HepG2 (cell line): Measurements from ENCODE around the gene KMT2B. TPM values are rescaled to one million over a fixed set of nuclear protein-coding genes. Genes with fewer than 3 reads are reported as not detected.
A peak's percentile ranks its signal among the peaks of the same experiment; 100 is the strongest.

Source experiments
- ATAC-seq: fragments of 200-7000 bp; cut with Tn5 transposase; 3 replicates; pipeline ENCODE4 v1.9.1; 2020; ENCODE audit warnings: mild to moderate bottlenecking, moderate library complexity
- BruUV-seq: library from RNA; stranded (reverse); fragments of 400-500 nt; replicated peaks from 2 replicates; lab custom pipeline; 2021; lab: Mats Ljungman, UMichigan
- CTCF ChIA-PET: fragments of 300-600 bp; formaldehyde crosslinking; extraction: SDS; loops from one replicate; lab custom pipeline; 2021; ENCODE audit warnings: low total read pairs, inconsistent platforms, low intra/inter-chr PET ratio; lab: Yijun Ruan, JAX
- POLR2A ChIA-PET: fragments of 350-600 bp; sonication (Branson Sonifier 250); formaldehyde crosslinking; loops from one replicate; lab custom pipeline; 2020; ENCODE audit warnings: antibody characterized with exemption, inconsistent platforms; lab: Yijun Ruan, JAX
- DNase-seq: peaks from one replicate; pipeline ENCODE4 v3.0.0-alpha.2; 2015; ENCODE audit warnings: low spot score
- FAIRE-seq: peaks from 3 replicates; lab custom pipeline; 2011; peaks lifted over from hg19 to GRCh38; lab: Jason Lieb, UNC
- H2AFZ ChIP-seq: one replicate; pipeline ENCODE4 v1.6.1; 2011; ENCODE audit warnings: low read length, inconsistent platforms
- H3K27ac ChIP-seq: fragments of 300-600 bp; 3 replicates; pipeline ENCODE4 v1.8.0; 2011; ENCODE audit warnings: mixed run types, mild to moderate bottlenecking, mixed read lengths, low read length, inconsistent platforms; ENCODE audit not compliant: insufficient read depth; ENCODE audit errors: extremely low read length
- H3K27me3 ChIP-seq, 2 experiments: fragments of 200-600 bp in 1 of 2; 2 replicates in 1 of 2; 3 replicates in 1 of 2; pipeline versions ENCODE4 v1.6.0 to v1.8.0; 2011; ENCODE audit warnings: low read length in 2 of 2, mild to moderate bottlenecking in 2 of 2, moderate library complexity in 2 of 2, inconsistent platforms in 1 of 2; ENCODE audit not compliant: insufficient read depth in 2 of 2, control insufficient read depth in 1 of 2
- H3K36me3 ChIP-seq, 2 experiments: fragments of 200-600 bp in 1 of 2; replicated peaks in 1 of 2; 2 replicates in 1 of 2; 3 replicates in 1 of 2; pipeline versions ENCODE4 v1.5.1 to v1.8.0; 2011; ENCODE audit warnings: low read length in 2 of 2, inconsistent platforms in 1 of 2; ENCODE audit not compliant: insufficient read depth in 2 of 2, control insufficient read depth in 1 of 2
- H3K4me1 ChIP-seq: 2 replicates; pipeline ENCODE4 v1.5.1; 2012; ENCODE audit warnings: low read length, inconsistent platforms; ENCODE audit not compliant: insufficient read depth
- H3K4me2 ChIP-seq: 2 replicates; pipeline ENCODE4 v1.6.0; 2011; ENCODE audit warnings: low read depth, low read length, inconsistent platforms
- H3K4me3 ChIP-seq, 3 experiments: fragments of 200-600 bp in 1 of 3; sonication (generic), shearing (Covaris generic) in 1 of 3; replicated peaks in 1 of 3; 2 replicates each; pipeline ENCODE4 v1.5.1; 2011 to 2016; ENCODE audit warnings: low read length in 3 of 3, inconsistent platforms in 2 of 3, low read depth in 2 of 3, mild to moderate bottlenecking in 2 of 3, control low read depth in 1 of 3, mixed read lengths in 1 of 3; ENCODE audit not compliant: insufficient read depth in 1 of 3
- H3K79me2 ChIP-seq: one replicate; pipeline ENCODE4 v1.6.1; 2011; ENCODE audit warnings: low read length, inconsistent platforms; ENCODE audit not compliant: insufficient read depth
- H3K9ac ChIP-seq: 2 replicates; pipeline ENCODE4 v1.6.0; 2011; ENCODE audit warnings: mild to moderate bottlenecking, low read depth, low read length, inconsistent platforms; ENCODE audit not compliant: insufficient read depth
- H3K9me3 ChIP-seq: 2 replicates; pipeline ENCODE4 v1.5.1; 2012; ENCODE audit warnings: mild to moderate bottlenecking, low read length
- H4K20me1 ChIP-seq: 2 replicates; pipeline ENCODE4 v1.6.0; 2011; ENCODE audit warnings: inconsistent platforms, mild to moderate bottlenecking, low read length, moderate library complexity; ENCODE audit not compliant: insufficient read depth
- ATAD3A ChIP-seq: sonication (generic); formaldehyde crosslinking; IDR thresholded peaks from 2 replicates; pipeline ENCODE4 v1.4.0; 2020; ENCODE audit warnings: missing genetic modification reagents
- ATRX ChIP-seq: sonication (generic); formaldehyde crosslinking; IDR thresholded peaks from 2 replicates; pipeline ENCODE4 v1.4.0; 2020; ENCODE audit warnings: missing genetic modification reagents, borderline replicate concordance
- FOSL2 ChIP-seq: sonication (generic); formaldehyde crosslinking; IDR thresholded peaks from 2 replicates; pipeline ENCODE4 v1.4.0; 2020; ENCODE audit warnings: missing genetic modification reagents
- HIC2 ChIP-seq: sonication (generic); formaldehyde crosslinking; IDR thresholded peaks from 2 replicates; pipeline ENCODE4 v1.9.0; 2022; ENCODE audit warnings: low read depth, missing genetic modification reagents
- JUN ChIP-seq: sonication (generic); formaldehyde crosslinking; IDR thresholded peaks from 2 replicates; pipeline ENCODE4 v1.4.0; 2020; ENCODE audit warnings: mild to moderate bottlenecking, missing genetic modification reagents
- MED1 ChIP-seq: sonication (generic); formaldehyde crosslinking; IDR thresholded peaks from 2 replicates; pipeline ENCODE4 v1.4.0; 2020; ENCODE audit warnings: missing genetic modification reagents
- RCOR2 ChIP-seq: IDR thresholded peaks from 2 replicates; pipeline ENCODE4 v1.6.1; 2016; ENCODE audit warnings: missing biosample characterization, missing genetic modification reagents
- SAFB2 ChIP-seq: sonication (generic); formaldehyde crosslinking; IDR thresholded peaks from 2 replicates; pipeline ENCODE4 v1.5.1; 2020; ENCODE audit warnings: missing genetic modification reagents, low read depth, mild to moderate bottlenecking, borderline replicate concordance
- STAT6 ChIP-seq: sonication (generic); formaldehyde crosslinking; IDR thresholded peaks from 2 replicates; pipeline ENCODE4 v1.4.0; 2020; ENCODE audit warnings: missing genetic modification reagents, mild to moderate bottlenecking, borderline replicate concordance
- ZNF770 ChIP-seq: sonication (generic); formaldehyde crosslinking; IDR thresholded peaks from 2 replicates; pipeline ENCODE4 v1.5.0; 2020; ENCODE audit warnings: mild to moderate bottlenecking, missing genetic modification reagents
- WGBS: methylation state at CpG from one replicate; pipeline ENCODE4 v1.1.6; 2017; ENCODE audit warnings: low lambda C conversion rate; 5-methylcytosine and 5-hydroxymethylcytosine counted together
- in situ Hi-C: cut with HindIII; loops from 2 replicates; pipeline ENCODE4 v1.10.0; 2017; ENCODE audit warnings: low pct_unique_long_range_greater_than_20kb; ENCODE audit not compliant: extremely low pct_ligation_motif_present
- intact Hi-C: fragments of 100-400 bp; cut with micrococcal nuclease; formaldehyde crosslinking; loops from one replicate; pipeline ENCODE4 v1.10.0; 2022; ENCODE audit not compliant: unreplicated experiment
- polyA plus RNA-seq, 8 experiments: library from polyadenylated mRNA; depleted of rRNA in 3 of 8; stranded (reverse) in 7 of 8; unstranded in 1 of 8; fragments of >200 nt; fragmentation: Illumina TruSeq in 4 of 8; extraction: Trizol in 4 of 8; gene quantifications; 2 replicates each; pipeline versions ENCODE4 v1.2.1 to v1.2.3, GENCODE V29; 2011 to 2016; ENCODE audit warnings: low read depth in 4 of 8, missing spikeins in 1 of 8, mixed read lengths in 1 of 8; ENCODE audit not compliant: insufficient read depth in 1 of 8
- total RNA-seq, 5 experiments: library from RNA; depleted of rRNA; stranded (reverse); fragments of >200 nt; fragmentation: Illumina TruSeq; extraction: Trizol; gene quantifications; 2 replicates each; pipeline ENCODE4 v1.2.3, GENCODE V29; 2016; ENCODE audit warnings: low read depth in 1 of 5
- TF ChIP-seq, protein P1 (sequence below): IDR thresholded peaks from 2 replicates; pipeline ENCODE4 v1.6.1; 2016; ENCODE audit warnings: missing biosample characterization, missing genetic modification reagents, low read depth
- TF ChIP-seq, protein P2 (sequence below): sonication (generic); formaldehyde crosslinking; IDR thresholded peaks from 2 replicates; pipeline ENCODE4 v1.4.0; 2020; ENCODE audit warnings: mild to moderate bottlenecking, missing genetic modification reagents

KMT2B gene
- total and polyA plus RNA-seq, 2 of the 13 experiments (the other 11 are each of a cell fraction or from before 2014, with no cell fraction given), result 6.2 to 16.9 TPM

DNA sequence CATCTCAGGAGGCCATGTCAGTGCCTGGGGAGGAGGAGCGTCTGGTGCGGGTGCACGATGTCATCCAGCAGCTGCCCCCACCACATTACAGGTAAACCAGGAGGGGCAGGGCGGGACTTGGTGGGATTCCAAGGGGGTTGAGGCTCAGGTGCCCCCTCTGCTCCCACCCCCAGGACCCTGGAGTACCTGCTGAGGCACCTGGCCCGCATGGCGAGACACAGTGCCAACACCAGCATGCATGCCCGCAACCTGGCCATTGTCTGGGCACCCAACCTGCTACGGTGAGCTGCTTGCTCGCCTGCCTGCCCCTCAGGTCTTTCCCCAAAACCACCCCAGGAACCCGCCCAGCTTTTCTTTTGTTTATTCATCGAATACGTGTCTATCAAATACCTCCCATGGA lies 64.8 kb downstream of the KMT2B start (continued):
- TF ChIP-seq STAT6 (no peak), SAFB2 (CRISPR knock-in tag) (no peak), HIC2 (CRISPR knock-in tag) (no peak), ATRX (CRISPR knock-in tag) (no peak)

DNA sequence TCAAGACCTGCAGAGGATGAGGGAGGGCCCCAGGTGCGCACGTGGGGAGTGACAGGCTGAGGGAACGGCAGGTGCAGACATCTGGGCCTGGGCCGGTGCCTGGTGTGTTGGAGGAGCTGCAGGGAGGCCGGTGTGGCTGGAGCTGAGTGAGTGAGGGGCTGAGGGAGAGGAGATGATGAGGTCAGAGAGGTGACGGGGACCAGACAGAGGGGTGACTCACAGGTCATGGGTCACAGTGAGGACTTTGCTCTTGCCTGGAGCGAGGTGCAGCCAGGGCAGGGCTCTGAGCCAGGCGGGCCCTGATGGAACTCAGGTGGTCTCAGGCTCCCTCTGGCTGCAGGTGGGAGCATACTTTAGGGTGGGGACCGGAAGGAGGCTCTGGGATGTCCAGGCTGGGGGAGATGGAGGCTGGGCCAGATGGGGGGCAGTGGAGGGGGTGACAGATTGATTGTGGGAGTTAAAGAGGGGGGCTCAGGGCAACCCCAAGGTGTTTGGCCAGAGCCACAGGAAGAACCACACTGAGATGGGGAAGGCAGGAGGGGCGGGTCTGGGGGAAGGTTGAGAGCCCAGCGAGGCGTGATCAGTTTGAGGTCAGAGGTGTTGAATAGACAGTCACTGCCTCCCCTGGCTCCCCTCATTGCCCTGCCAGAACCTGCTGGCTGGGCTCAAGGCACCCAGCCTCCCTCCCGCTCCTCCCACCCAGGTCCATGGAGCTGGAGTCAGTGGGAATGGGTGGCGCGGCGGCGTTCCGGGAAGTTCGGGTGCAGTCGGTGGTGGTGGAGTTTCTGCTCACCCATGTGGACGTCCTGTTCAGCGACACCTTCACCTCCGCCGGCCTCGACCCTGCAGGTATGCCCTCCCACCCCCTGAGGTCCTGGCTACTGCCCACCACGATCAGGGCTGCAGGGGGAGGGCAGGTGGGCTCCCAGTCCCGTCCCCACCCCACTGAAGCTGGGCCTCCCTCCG lies 65.9 kb downstream of the KMT2B start:
- H3K4me1 ChIP-seq, result peaks cover 28% of the 10 kb centered on the region
- ChIA-PET CTCF (interaction anchor here (0.7 kb wide), 1 partner anchor 90 kb away, joined by 3 read pairs; no protein-coding TSS in a partner anchor), POLR2A (no interaction called here)
- ATAC-seq (peak; percentile 26; the same call in 2 of the 3 replicates), DNase-seq (no peak), FAIRE-seq (no peak)
- intact Hi-C loops, result no loop called here
- H3K27ac ChIP-seq, result no peak overlapping the region
- no TSS peak for BruUV-seq
- no peaks in the 10 kb centered on the region for H3K9me3 ChIP-seq
- H3K4me3 ChIP-seq, result no peak overlapping the region
- in situ Hi-C loops, result no loop called here
- no peaks in the 10 kb centered on the region for H3K27me3 ChIP-seq
- no peaks in the 10 kb centered on the region for H4K20me1 ChIP-seq
- no peak overlapping the region for H3K9ac ChIP-seq
- no peak overlapping the region for H3K4me2 ChIP-seq
- no peaks in the 10 kb centered on the region for H3K79me2 ChIP-seq
- no peak overlapping the region for H2AFZ ChIP-seq
- H3K36me3 ChIP-seq, result peaks cover 0 to 2% of the 10 kb centered on the region in 2 experiments; a peak in 2 of 5 replicates
- 77% methylated on average over 19 of the region's 28 CpGs for WGBS
- TF ChIP-seq JUN (CRISPR knock-in tag) (0 out of 2 replicates have a peak, but pooled peaks have one; percentile 27), MED1 (CRISPR knock-in tag) (no peak), ATAD3A (CRISPR knock-in tag) (no peak), ZNF770 (no peak), RCOR2 (CRISPR knock-in tag) (no peak), FOSL2 (CRISPR knock-in tag) (peak; percentile 88)
- TF ChIP-seq, protein P1, sequence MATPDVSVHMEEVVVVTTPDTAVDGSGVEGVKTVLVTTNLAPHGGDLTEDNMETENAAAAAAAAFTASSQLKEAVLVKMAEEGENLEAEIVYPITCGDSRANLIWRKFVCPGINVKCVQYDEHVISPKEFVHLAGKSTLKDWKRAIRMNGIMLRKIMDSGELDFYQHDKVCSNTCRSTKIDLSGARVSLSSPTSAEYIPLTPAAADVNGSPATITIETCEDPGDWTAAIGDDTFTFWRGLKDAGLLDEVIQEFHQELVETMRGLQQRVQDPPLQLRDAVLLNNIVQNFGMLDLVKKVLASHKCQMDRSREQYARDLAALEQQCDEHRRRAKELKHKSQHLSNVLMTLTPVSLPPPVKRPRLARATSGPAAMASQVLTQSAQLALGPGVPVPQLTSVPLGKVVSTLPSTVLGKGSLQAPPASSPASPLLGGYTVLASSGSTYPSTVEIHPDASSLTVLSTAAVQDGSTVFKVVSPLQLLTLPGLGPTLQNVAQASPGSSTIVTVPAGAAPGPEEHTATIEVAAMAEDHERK, result no peak
- TF ChIP-seq, protein P2, sequence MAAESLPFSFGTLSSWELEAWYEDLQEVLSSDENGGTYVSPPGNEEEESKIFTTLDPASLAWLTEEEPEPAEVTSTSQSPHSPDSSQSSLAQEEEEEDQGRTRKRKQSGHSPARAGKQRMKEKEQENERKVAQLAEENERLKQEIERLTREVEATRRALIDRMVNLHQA (CRISPR knock-in tag), result no peak
